Adrenal gland (tissue), 12 donors: ENCODE data around the gene RBM33. TPM values are rescaled to one million over a fixed set of nuclear protein-coding genes. Genes with fewer than 3 reads are reported as not detected.

Experiments used
- DNase-seq, 7 donors: peaks; one replicate each; pipeline ENCODE4 v3.0.0-alpha.2; 2019 to 2020
- H3K27ac ChIP-seq, 5 donors: fragments of 200-600 bp; sonication (generic) in 4 of 5; 1 replicate in 3 of 5; 2 replicates in 2 of 5; pipeline versions ENCODE4 v1.5.1 to v1.8.0; 2016 to 2020; ENCODE audit warnings: mild to moderate bottlenecking in 1 of 5
- H3K27me3 ChIP-seq: fragments of 200-600 bp; 2 replicates; pipeline ENCODE4 v1.8.0; 2021
- H3K36me3 ChIP-seq, 2 donors: fragments of 200-600 bp; replicated peaks in 1 of 2; 1 replicate in 1 of 2; 2 replicates in 1 of 2; pipeline versions ENCODE4 v1.5.1 to v1.8.0; 2018 to 2022
- H3K4me1 ChIP-seq, 2 donors: fragments of 200-600 bp; replicated peaks in 1 of 2; 1 replicate in 1 of 2; 2 replicates in 1 of 2; pipeline versions ENCODE4 v1.5.1 to v1.8.0; 2018 to 2021
- H3K4me3 ChIP-seq, 4 donors: fragments of 200-600 bp; sonication (generic) in 3 of 4; one replicate each; pipeline ENCODE4 v1.5.1; 2016 to 2018
- H3K9me3 ChIP-seq, 3 donors: fragments of 200-600 bp; sonication (generic) in 1 of 3; replicated peaks in 1 of 3; 1 replicate in 2 of 3; 2 replicates in 1 of 3; pipeline versions ENCODE4 v1.5.1 to v1.8.0; 2016 to 2021
- POLR2A ChIP-seq, 2 donors: fragments of 450-650 bp; IDR thresholded peaks; one replicate each; pipeline ENCODE4 v1.6.1; 2017; ENCODE audit warnings: antibody characterized with exemption in 2 of 2, mild to moderate bottlenecking in 2 of 2, moderate library complexity in 1 of 2
- WGBS, 4 donors: extraction: QIAGEN DNeasy Blood & Tissue Kit in 2 of 4; methylation state at CpG; one replicate each; pipeline versions ENCODE4 v1.1.5 to v1.1.7; 2013 to 2017; 5-methylcytosine and 5-hydroxymethylcytosine counted together
- intact Hi-C, 2 donors: fragments of 100-400 bp; cut with DNase I; formaldehyde crosslinking; loops; one replicate each; pipeline versions ENCODE4 v1.14.1 to v1.15.0; 2022 to 2023
- polyA plus RNA-seq, 3 donors: library from polyadenylated mRNA; stranded (reverse); fragments of 200-250 nt in 2 of 3; fragments of 350-450 nt in 1 of 3; fragmentation: Illumina TruSeq in 1 of 3; extraction: RNeasy Lipid Tissue Mini Kit (QIAGEN cat#74804) in 1 of 3; gene quantifications; one replicate each; pipeline ENCODE4 v1.2.3, GENCODE V29; 2013 to 2014
- total RNA-seq, 9 donors: library from RNA; depleted of rRNA in 4 of 9; stranded (reverse); fragments of >200 nt in 4 of 9; fragments of 120-200 nt in 1 of 9; fragmentation: NEBNext Ultra II Directional in 1 of 9; extraction: Animal tissue kit (Norgen Biotek cat#: 25700) in 1 of 9; gene quantifications; one replicate each; pipeline versions ENCODE4 v1.1.0 to v1.2.4, GENCODE V29; 2013 to 2023
- TF ChIP-seq, protein P1 (sequence below), 6 experiments: fragments of 450-650 bp in 4 of 6; fragments of 200-600 bp in 2 of 6; sonication (generic) in 1 of 6; IDR thresholded peaks; 1 replicate in 5 of 6; 2 replicates in 1 of 6; pipeline versions ENCODE4 v1.5.1 to v1.8.0; 2016 to 2021; ENCODE audit warnings: antibody characterized with exemption in 6 of 6, mild to moderate bottlenecking in 2 of 6, moderate library complexity in 1 of 6
- donor health status: healthy with polysubstance abuse.
- donor health status: Bipolar disorder and iron deficiency.
- donor health status: DM: yes; HTN: yes; CAD: no.
- donor health status: DM: no; HTN: no; CAD: no.
- donor health status: DM: no; HTN: no; CAD: no.
- donor health status: DM: yes; HTN: yes; CAD: no.

Gene RBM33
- total and polyA plus RNA-seq, 12 donors, result 10.3 to 57.1 (median 36.9) TPM

- TF ChIP-seq POLR2A (IDR thresholded peaks at IDR 0.05), result no peak
- TF ChIP-seq, protein P1, sequence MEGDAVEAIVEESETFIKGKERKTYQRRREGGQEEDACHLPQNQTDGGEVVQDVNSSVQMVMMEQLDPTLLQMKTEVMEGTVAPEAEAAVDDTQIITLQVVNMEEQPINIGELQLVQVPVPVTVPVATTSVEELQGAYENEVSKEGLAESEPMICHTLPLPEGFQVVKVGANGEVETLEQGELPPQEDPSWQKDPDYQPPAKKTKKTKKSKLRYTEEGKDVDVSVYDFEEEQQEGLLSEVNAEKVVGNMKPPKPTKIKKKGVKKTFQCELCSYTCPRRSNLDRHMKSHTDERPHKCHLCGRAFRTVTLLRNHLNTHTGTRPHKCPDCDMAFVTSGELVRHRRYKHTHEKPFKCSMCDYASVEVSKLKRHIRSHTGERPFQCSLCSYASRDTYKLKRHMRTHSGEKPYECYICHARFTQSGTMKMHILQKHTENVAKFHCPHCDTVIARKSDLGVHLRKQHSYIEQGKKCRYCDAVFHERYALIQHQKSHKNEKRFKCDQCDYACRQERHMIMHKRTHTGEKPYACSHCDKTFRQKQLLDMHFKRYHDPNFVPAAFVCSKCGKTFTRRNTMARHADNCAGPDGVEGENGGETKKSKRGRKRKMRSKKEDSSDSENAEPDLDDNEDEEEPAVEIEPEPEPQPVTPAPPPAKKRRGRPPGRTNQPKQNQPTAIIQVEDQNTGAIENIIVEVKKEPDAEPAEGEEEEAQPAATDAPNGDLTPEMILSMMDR (IDR thresholded peaks at IDR 0.05), result no peak
- no peak overlapping the region for H3K4me3 ChIP-seq
- no peak overlapping the region for H3K27ac ChIP-seq
- H3K4me1 ChIP-seq, result peaks cover 0 to 7% of the 10 kb centered on the region in 2 donors
- H3K9me3 ChIP-seq, result no peaks in the 10 kb centered on the region
- H3K36me3 ChIP-seq, result no peaks in the 10 kb centered on the region
- DNase-seq, result peak in 1 of 7 donors; percentile 23
- 80 to 91% (median 82%) methylated on average over 11 to 22 of the region's 22 CpGs for WGBS, 4 donors
- intact Hi-C loops, result no loop called here
- H3K27me3 ChIP-seq, result no peaks in the 10 kb centered on the region
Observed at GRCh38 chr7:155788616-155789000, 144.1 kb downstream of the RBM33 start.

- H3K27ac ChIP-seq, result no peak overlapping the region
- no peaks in the 10 kb centered on the region for H3K9me3 ChIP-seq
- no peak for DNase-seq
- no peaks in the 10 kb centered on the region for H3K27me3 ChIP-seq
- intact Hi-C loops, result no loop called here
- H3K4me1 ChIP-seq, result peaks cover 0 to 7% of the 10 kb centered on the region in 2 donors
- no peak overlapping the region for H3K4me3 ChIP-seq
- TF ChIP-seq POLR2A (IDR thresholded peaks at IDR 0.05), result no peak
- TF ChIP-seq, protein P1 (IDR thresholded peaks at IDR 0.05), result no peak
- WGBS, 4 donors, result 86 to 91% (median 88%) methylated on average over 26 to 29 of the region's 29 CpGs
- H3K36me3 ChIP-seq, result no peaks in the 10 kb centered on the region
Observed at GRCh38 chr7:155789001-155789725, 144.7 kb downstream of the RBM33 start.

DNA sequence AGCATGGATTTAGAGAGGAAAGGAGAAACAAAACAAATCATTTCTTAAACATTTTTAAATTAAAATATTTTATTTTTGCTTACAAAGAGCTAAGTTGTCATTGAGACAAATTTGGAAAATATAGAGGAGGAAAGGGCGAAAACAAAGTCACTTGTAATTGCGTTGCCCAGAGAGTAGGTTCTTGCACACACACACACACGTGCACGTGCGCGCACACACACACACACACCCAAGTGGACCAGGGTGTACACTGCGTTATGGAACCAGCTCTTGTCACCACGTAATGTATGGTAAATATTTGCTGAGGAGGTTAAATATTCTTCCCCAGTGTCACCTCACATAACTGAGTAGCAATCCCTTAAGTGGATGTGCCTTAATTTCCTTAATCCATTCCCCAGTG lies 146.2 kb downstream of the RBM33 start:
- WGBS, 4 donors, result 66 to 76% (median 74%) methylated on average over 8 of the region's 8 CpGs
- Histone ChIP-seq H3K27ac (no peak overlapping the region), H3K9me3 (no peaks in the 10 kb centered on the region), H3K27me3 (peaks cover 4% of the 10 kb centered on the region), H3K4me1 (peaks cover 0 to 7% of the 10 kb centered on the region in 2 donors), H3K36me3 (no peaks in the 10 kb centered on the region), H3K4me3 (no peak overlapping the region)
- DNase-seq, result no peak
- intact Hi-C loops, result loop anchor here (10.0 kb wide), 3 partner anchors 974 to 1134 kb away; no protein-coding TSS in a partner anchor
- no peak for TF ChIP-seq POLR2A (IDR thresholded peaks at IDR 0.05)
- TF ChIP-seq, protein P1 (IDR thresholded peaks at IDR 0.05), result no peak

DNA sequence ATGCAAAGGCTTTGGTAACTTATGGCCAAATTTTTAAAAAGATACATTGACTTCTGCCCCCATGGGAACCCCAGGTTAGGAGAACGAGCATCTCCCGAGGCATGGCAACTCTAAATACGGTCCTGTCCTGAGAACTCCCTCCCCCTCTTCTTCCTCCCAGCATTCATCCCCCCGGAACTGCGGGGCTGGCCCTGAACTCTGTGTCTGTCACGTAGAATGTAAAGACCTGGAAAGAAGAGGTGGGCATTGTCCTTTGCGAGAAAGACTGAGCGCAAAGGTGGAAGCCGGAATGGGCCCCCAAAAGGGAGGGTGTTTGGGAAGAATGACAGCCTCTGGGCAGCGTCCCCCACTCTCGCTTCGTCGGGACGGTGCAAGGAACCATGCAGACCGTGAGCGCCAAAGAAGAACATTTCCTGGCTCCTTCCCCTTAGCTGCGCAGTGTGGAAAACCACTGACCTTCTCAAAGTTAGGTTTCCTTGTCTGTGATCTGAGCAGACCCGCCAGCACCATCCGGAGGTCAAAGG lies 146.8 kb downstream of the RBM33 start:
- H3K36me3 ChIP-seq, result no peaks in the 10 kb centered on the region
- H3K27me3 ChIP-seq, result peaks cover 10% of the 10 kb centered on the region
- no peak overlapping the region for H3K4me3 ChIP-seq
- DNase-seq, result peak in 2 of 7 donors; percentile 11 to 19
- TF ChIP-seq, protein P1 (IDR thresholded peaks at IDR 0.05), result no peak
- TF ChIP-seq POLR2A (IDR thresholded peaks at IDR 0.05), result no peak
- H3K4me1 ChIP-seq, result peaks cover 0 to 7% of the 10 kb centered on the region in 2 donors
- no peaks in the 10 kb centered on the region for H3K9me3 ChIP-seq
- intact Hi-C loops, result loop anchor here (10.0 kb wide), 3 partner anchors 974 to 1134 kb away; no protein-coding TSS in a partner anchor
- H3K27ac ChIP-seq, result no peak overlapping the region
- 80 to 85% (median 84%) methylated on average over 19 of the region's 19 CpGs for WGBS, 4 donors
